GM10266 (cell line): ENCODE data around the gene CCDC27.

Source experiments
- DNase-seq: peaks from one replicate; pipeline ENCODE4 v3.0.0; 2012; ENCODE audit errors: extremely low spot score
- CTCF ChIP-seq: IDR thresholded peaks from 2 replicates; pipeline ENCODE4 v1.5.1; 2012; ENCODE audit warnings: mild to moderate bottlenecking, low read depth; ENCODE audit not compliant: control insufficient read depth, insufficient read depth; ENCODE audit errors: missing control alignments

The CCDC27 gene

GRCh38 chr1:3780901-3781300 is 28.7 kb downstream of the CCDC27 start:
- TF ChIP-seq CTCF, result no peak
- no peak for DNase-seq

- no peak for DNase-seq
- TF ChIP-seq CTCF, result no peak
These were observed 31.6 kb downstream of the CCDC27 start for GRCh38 chr1:3783651-3784474.

- no peak for TF ChIP-seq CTCF
These were observed 32.8 kb downstream of the CCDC27 start for GRCh38 chr1:3785045-3785444.

GRCh38 chr1:3785456-3786157 is 33.4 kb downstream of the CCDC27 start:
- no peak for DNase-seq

More at GRCh38 chr1:3785045-3785444, 32.8 kb downstream of the CCDC27 start:
- DNase-seq, result no peak

GRCh38 chr1:3786468-3787348 is 34.5 kb downstream of the CCDC27 start:
- DNase-seq, result no peak

More at GRCh38 chr1:3785456-3786157, 33.4 kb downstream of the CCDC27 start:
- TF ChIP-seq CTCF, result peak; percentile 30

GRCh38 chr1:3787349-3787715 is 35.1 kb downstream of the CCDC27 start:
- TF ChIP-seq CTCF, result no peak
- DNase-seq, result no peak

More at GRCh38 chr1:3786468-3787348, 34.5 kb downstream of the CCDC27 start:
- no peak for TF ChIP-seq CTCF
